Liver (tissue), 9 donors: ENCODE results near the gene SMYD2. TPM values are rescaled to one million over a fixed set of nuclear protein-coding genes. Genes with fewer than 3 reads are reported as not detected.

ENCODE experiments used
- DNase-seq: peaks from one replicate; pipeline ENCODE4 v3.0.0-alpha.2; 2017; ENCODE audit warnings: low spot score
- H3K27ac ChIP-seq, 2 donors: one replicate each; pipeline ENCODE4 v1.7.0; 2013; ENCODE audit warnings: inconsistent platforms in 2 of 2, low read length in 2 of 2, control low read depth in 1 of 2, low read depth in 1 of 2, mild to moderate bottlenecking in 1 of 2
- H3K27me3 ChIP-seq, 4 donors: one replicate each; pipeline versions ENCODE4 v1.6.1 to v1.7.0; 2013; ENCODE audit warnings: low read length in 3 of 4, inconsistent platforms in 1 of 4, mild to moderate bottlenecking in 1 of 4, moderate library complexity in 1 of 4; ENCODE audit not compliant: control insufficient read depth in 4 of 4, insufficient read depth in 4 of 4
- H3K36me3 ChIP-seq, 4 donors: one replicate each; pipeline versions ENCODE4 v1.6.1 to v1.7.0; 2013; ENCODE audit warnings: low read length in 3 of 4, mild to moderate bottlenecking in 3 of 4, low read depth in 1 of 4, moderate library complexity in 1 of 4; ENCODE audit not compliant: control insufficient read depth in 4 of 4, insufficient read depth in 3 of 4
- H3K4me1 ChIP-seq, 4 donors: one replicate each; pipeline versions ENCODE4 v1.6.1 to v1.7.0; 2013; ENCODE audit warnings: low read length in 3 of 4, mild to moderate bottlenecking in 3 of 4, moderate library complexity in 1 of 4; ENCODE audit not compliant: control insufficient read depth in 4 of 4, insufficient read depth in 4 of 4
- H3K4me3 ChIP-seq, 3 donors: one replicate each; pipeline versions ENCODE4 v1.6.1 to v1.7.0; 2013; ENCODE audit warnings: low read length in 3 of 3, control low read depth in 1 of 3, low read depth in 1 of 3, mild to moderate bottlenecking in 1 of 3
- H3K9ac ChIP-seq, 2 donors: one replicate each; pipeline ENCODE4 v1.7.0; 2013; ENCODE audit warnings: low read length in 2 of 2, mild to moderate bottlenecking in 2 of 2, moderate library complexity in 2 of 2, control low read depth in 1 of 2, low read depth in 1 of 2
- H3K9me3 ChIP-seq, 4 donors: one replicate each; pipeline versions ENCODE4 v1.6.1 to v1.7.0; 2013; ENCODE audit warnings: low read length in 3 of 4; ENCODE audit not compliant: control insufficient read depth in 4 of 4
- CTCF ChIP-seq: fragments of 150-350 bp; IDR thresholded peaks from 2 replicates; pipeline ENCODE4 v1.5.1; 2017; ENCODE audit warnings: improper control_type of control experiment, low read depth, low read length; ENCODE audit not compliant: missing input control
- FOXA1 ChIP-seq: IDR thresholded peaks from 2 replicates; pipeline ENCODE4 v1.6.1; 2016; ENCODE audit warnings: antibody characterized with exemption
- GABPA ChIP-seq, 2 donors: IDR thresholded peaks in 1 of 2; conservative IDR thresholded peaks in 1 of 2; 2 replicates each; pipeline ENCODE4 v1.6.1; 2016; ENCODE audit warnings: antibody characterized with exemption in 2 of 2, mild to moderate bottlenecking in 1 of 2, moderate library complexity in 1 of 2
- JUND ChIP-seq, 2 donors: IDR thresholded peaks; 2 replicates each; pipeline ENCODE4 v1.6.1; 2016; ENCODE audit warnings: antibody characterized with exemption in 2 of 2
- RAD21 ChIP-seq, 2 donors: IDR thresholded peaks; 2 replicates each; pipeline ENCODE4 v1.6.1; 2016; ENCODE audit warnings: antibody characterized with exemption in 2 of 2, mild to moderate bottlenecking in 2 of 2
- RXRA ChIP-seq, 2 donors: IDR thresholded peaks; 2 replicates each; pipeline ENCODE4 v1.6.1; 2017 to 2018; ENCODE audit warnings: antibody characterized with exemption in 2 of 2, mild to moderate bottlenecking in 1 of 2
- SP1 ChIP-seq: IDR thresholded peaks from 2 replicates; pipeline ENCODE4 v1.6.1; 2018; ENCODE audit warnings: antibody characterized with exemption, mild to moderate bottlenecking
- TAF1 ChIP-seq: conservative IDR thresholded peaks from 2 replicates; pipeline ENCODE4 v1.6.1; 2016; ENCODE audit warnings: antibody characterized with exemption, mild to moderate bottlenecking
- YY1 ChIP-seq: IDR thresholded peaks from 2 replicates; pipeline ENCODE4 v1.6.1; 2016; ENCODE audit warnings: antibody characterized with exemption, mild to moderate bottlenecking
- WGBS: extraction: QIAGEN DNeasy Blood & Tissue Kit; methylation state at CpG from one replicate; pipeline ENCODE4 v1.1.7; 2013; 5-methylcytosine and 5-hydroxymethylcytosine counted together
- polyA plus RNA-seq, 2 donors: library from polyadenylated mRNA; stranded (reverse) in 1 of 2; unstranded in 1 of 2; fragments of 200-250 nt in 1 of 2; fragments of >200 nt in 1 of 2; fragmentation: Nextera tagmentation in 1 of 2; extraction: Ambion mirVana in 1 of 2; gene quantifications; one replicate each; pipeline versions ENCODE4 v1.2.1 to v1.2.3, GENCODE V29; 2013 to 2015
- total RNA-seq, 2 donors: library from RNA; depleted of rRNA; stranded (reverse); fragments of >200 nt; gene quantifications; one replicate each; pipeline ENCODE4 v1.2.3, GENCODE V29; 2014
- TF ChIP-seq, protein P1 (sequence below): IDR thresholded peaks from 2 replicates; pipeline ENCODE4 v1.6.1; 2016; ENCODE audit warnings: antibody characterized with exemption, mild to moderate bottlenecking
- TF ChIP-seq, protein P2 (sequence below): IDR thresholded peaks from 2 replicates; pipeline ENCODE4 v1.6.1; 2016; ENCODE audit warnings: antibody characterized with exemption
- TF ChIP-seq, protein P3 (sequence below): IDR thresholded peaks from 2 replicates; pipeline ENCODE4 v1.6.1; 2016; ENCODE audit warnings: antibody characterized with exemption
- TF ChIP-seq, protein P4 (sequence below): IDR thresholded peaks from 2 replicates; pipeline ENCODE4 v1.6.1; 2016; ENCODE audit warnings: antibody characterized with exemption
- donor health status: healthy.
- donor health status: healthy.
- donor health status: healthy.
- donor health status: healthy.
- donor health status: healthy.

The SMYD2 gene
- total and polyA plus RNA-seq, 4 donors, result 11.9 to 20.2 (median 17.2) TPM

- no peak for DNase-seq
- TF ChIP-seq, protein P1, sequence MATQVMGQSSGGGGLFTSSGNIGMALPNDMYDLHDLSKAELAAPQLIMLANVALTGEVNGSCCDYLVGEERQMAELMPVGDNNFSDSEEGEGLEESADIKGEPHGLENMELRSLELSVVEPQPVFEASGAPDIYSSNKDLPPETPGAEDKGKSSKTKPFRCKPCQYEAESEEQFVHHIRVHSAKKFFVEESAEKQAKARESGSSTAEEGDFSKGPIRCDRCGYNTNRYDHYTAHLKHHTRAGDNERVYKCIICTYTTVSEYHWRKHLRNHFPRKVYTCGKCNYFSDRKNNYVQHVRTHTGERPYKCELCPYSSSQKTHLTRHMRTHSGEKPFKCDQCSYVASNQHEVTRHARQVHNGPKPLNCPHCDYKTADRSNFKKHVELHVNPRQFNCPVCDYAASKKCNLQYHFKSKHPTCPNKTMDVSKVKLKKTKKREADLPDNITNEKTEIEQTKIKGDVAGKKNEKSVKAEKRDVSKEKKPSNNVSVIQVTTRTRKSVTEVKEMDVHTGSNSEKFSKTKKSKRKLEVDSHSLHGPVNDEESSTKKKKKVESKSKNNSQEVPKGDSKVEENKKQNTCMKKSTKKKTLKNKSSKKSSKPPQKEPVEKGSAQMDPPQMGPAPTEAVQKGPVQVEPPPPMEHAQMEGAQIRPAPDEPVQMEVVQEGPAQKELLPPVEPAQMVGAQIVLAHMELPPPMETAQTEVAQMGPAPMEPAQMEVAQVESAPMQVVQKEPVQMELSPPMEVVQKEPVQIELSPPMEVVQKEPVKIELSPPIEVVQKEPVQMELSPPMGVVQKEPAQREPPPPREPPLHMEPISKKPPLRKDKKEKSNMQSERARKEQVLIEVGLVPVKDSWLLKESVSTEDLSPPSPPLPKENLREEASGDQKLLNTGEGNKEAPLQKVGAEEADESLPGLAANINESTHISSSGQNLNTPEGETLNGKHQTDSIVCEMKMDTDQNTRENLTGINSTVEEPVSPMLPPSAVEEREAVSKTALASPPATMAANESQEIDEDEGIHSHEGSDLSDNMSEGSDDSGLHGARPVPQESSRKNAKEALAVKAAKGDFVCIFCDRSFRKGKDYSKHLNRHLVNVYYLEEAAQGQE, result no peak
- Histone ChIP-seq H3K4me1 (no peaks in the 10 kb centered on the region), H3K27me3 (no peaks in the 10 kb centered on the region), H3K9me3 (no peaks in the 10 kb centered on the region), H3K27ac (no peak overlapping the region), H3K36me3 (no peaks in the 10 kb centered on the region), H3K9ac (no peak overlapping the region), H3K4me3 (no peak overlapping the region)
- 92% methylated on average over 2 of the region's 2 CpGs for WGBS
These were observed 25.4 kb upstream of the SMYD2 start for GRCh38 chr1:214255509-214255908.

GRCh38 chr1:214259353-214259977 lies 21.5 kb upstream of the SMYD2 start:
- Histone ChIP-seq H3K9ac (no peak overlapping the region), H3K27ac (no peak overlapping the region), H3K27me3 (no peaks in the 10 kb centered on the region), H3K4me3 (no peak overlapping the region), H3K4me1 (peaks cover 0 to 8% (median 3%) of the 10 kb centered on the region in 4 donors), H3K9me3 (no peaks in the 10 kb centered on the region), H3K36me3 (no peaks in the 10 kb centered on the region)
- no peak for DNase-seq
- WGBS, result 50% methylated on average over 2 of the region's 2 CpGs
- TF ChIP-seq YY1, result no peak
- TF ChIP-seq, protein P2, sequence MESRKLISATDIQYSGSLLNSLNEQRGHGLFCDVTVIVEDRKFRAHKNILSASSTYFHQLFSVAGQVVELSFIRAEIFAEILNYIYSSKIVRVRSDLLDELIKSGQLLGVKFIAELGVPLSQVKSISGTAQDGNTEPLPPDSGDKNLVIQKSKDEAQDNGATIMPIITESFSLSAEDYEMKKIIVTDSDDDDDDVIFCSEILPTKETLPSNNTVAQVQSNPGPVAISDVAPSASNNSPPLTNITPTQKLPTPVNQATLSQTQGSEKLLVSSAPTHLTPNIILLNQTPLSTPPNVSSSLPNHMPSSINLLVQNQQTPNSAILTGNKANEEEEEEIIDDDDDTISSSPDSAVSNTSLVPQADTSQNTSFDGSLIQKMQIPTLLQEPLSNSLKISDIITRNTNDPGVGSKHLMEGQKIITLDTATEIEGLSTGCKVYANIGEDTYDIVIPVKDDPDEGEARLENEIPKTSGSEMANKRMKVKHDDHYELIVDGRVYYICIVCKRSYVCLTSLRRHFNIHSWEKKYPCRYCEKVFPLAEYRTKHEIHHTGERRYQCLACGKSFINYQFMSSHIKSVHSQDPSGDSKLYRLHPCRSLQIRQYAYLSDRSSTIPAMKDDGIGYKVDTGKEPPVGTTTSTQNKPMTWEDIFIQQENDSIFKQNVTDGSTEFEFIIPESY, result no peak
- TF ChIP-seq, protein P3, sequence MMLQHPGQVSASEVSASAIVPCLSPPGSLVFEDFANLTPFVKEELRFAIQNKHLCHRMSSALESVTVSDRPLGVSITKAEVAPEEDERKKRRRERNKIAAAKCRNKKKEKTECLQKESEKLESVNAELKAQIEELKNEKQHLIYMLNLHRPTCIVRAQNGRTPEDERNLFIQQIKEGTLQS, result no peak
- no peak for TF ChIP-seq RXRA (IDR thresholded peaks at IDR 0.05)
- no peak for TF ChIP-seq JUND (IDR thresholded peaks at IDR 0.05)
- no peak for TF ChIP-seq GABPA (IDR thresholded peaks at IDR 0.05 in 1 of 2, conservative IDR thresholded peaks at IDR 0.05 in 1 of 2)
- TF ChIP-seq RAD21 (IDR thresholded peaks at IDR 0.05), result no peak
- TF ChIP-seq, protein P4, sequence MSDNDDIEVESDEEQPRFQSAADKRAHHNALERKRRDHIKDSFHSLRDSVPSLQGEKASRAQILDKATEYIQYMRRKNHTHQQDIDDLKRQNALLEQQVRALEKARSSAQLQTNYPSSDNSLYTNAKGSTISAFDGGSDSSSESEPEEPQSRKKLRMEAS, result no peak
- TF ChIP-seq CTCF, result no peak
- no peak for TF ChIP-seq FOXA1
- no peak for TF ChIP-seq TAF1
- TF ChIP-seq SP1, result no peak
